GM23338 (cell line): ENCODE data around the gene ZNF790. TPM values are rescaled to one million over a fixed set of nuclear protein-coding genes. Genes with fewer than 3 reads are reported as not detected.

Source experiments
- ATAC-seq: fragments of 200-7000 bp; cut with Tn5 transposase; 3 replicates; pipeline ENCODE4 v1.9.1; 2020
- DNase-seq: peaks from one replicate; pipeline ENCODE4 v3.0.0-alpha.2; 2015; ENCODE audit warnings: low spot score
- H2AFZ ChIP-seq: fragments of 200-600 bp; sonication (generic); 2 replicates; pipeline ENCODE4 v1.8.0; 2016; ENCODE audit warnings: antibody characterized with exemption, mild to moderate bottlenecking, moderate library complexity
- H3F3A ChIP-seq: fragments of 200-600 bp; sonication (generic); replicated peaks from 2 replicates; pipeline ENCODE4 v1.8.0; 2017; ENCODE audit warnings: antibody characterized with exemption, mixed run types, low read depth
- H3K27ac ChIP-seq: fragments of 200-600 bp; sonication (generic); 2 replicates; pipeline ENCODE4 v1.6.1; 2016; ENCODE audit warnings: low read depth
- H3K27me3 ChIP-seq: fragments of 200-600 bp; sonication (generic); 2 replicates; pipeline ENCODE4 v1.8.0; 2016; ENCODE audit warnings: mild to moderate bottlenecking, mixed run types, moderate library complexity; ENCODE audit not compliant: insufficient read depth
- H3K36me3 ChIP-seq: fragments of 200-600 bp; sonication (generic); 2 replicates; pipeline ENCODE4 v1.8.0; 2016; ENCODE audit warnings: mild to moderate bottlenecking; ENCODE audit not compliant: insufficient read depth
- H3K4me1 ChIP-seq: fragments of 200-600 bp; sonication (generic); 2 replicates; pipeline ENCODE4 v1.8.0; 2016; ENCODE audit warnings: mild to moderate bottlenecking, moderate library complexity; ENCODE audit not compliant: insufficient read depth
- H3K4me2 ChIP-seq: fragments of 200-600 bp; sonication (generic); 2 replicates; pipeline ENCODE4 v1.7.1; 2017; ENCODE audit warnings: mixed run types
- H3K4me3 ChIP-seq: fragments of 200-600 bp; sonication (generic); 2 replicates; pipeline ENCODE4 v1.6.1; 2016; ENCODE audit warnings: mixed run types
- H3K79me2 ChIP-seq: fragments of 200-600 bp; sonication (generic); replicated peaks from 2 replicates; pipeline ENCODE4 v1.8.0; 2017; ENCODE audit warnings: mild to moderate bottlenecking; ENCODE audit not compliant: insufficient read depth
- H3K9me2 ChIP-seq: fragments of 200-600 bp; sonication (generic); 2 replicates; pipeline ENCODE4 v1.8.0; 2017; ENCODE audit not compliant: insufficient read depth
- H4K20me1 ChIP-seq: fragments of 200-600 bp; sonication (generic); replicated peaks from 2 replicates; pipeline ENCODE4 v1.8.0; 2017; ENCODE audit warnings: mild to moderate bottlenecking; ENCODE audit not compliant: insufficient read depth
- H3K27ac Mint-ChIP-seq: 2 replicates; pipeline ENCODE4 v1.8.0; 2020; ENCODE audit warnings: inconsistent platforms, mild to moderate bottlenecking, moderate library complexity, mixed read lengths
- H3K27me3 Mint-ChIP-seq: 3 replicates; pipeline ENCODE4 v1.8.0; 2022; ENCODE audit warnings: low read depth, mild to moderate bottlenecking, moderate library complexity, mixed read lengths, inconsistent platforms; ENCODE audit not compliant: insufficient read depth, poor library complexity
- H3K36me3 Mint-ChIP-seq: 3 replicates; pipeline ENCODE4 v1.8.0; 2021; ENCODE audit warnings: low read depth, mild to moderate bottlenecking, inconsistent platforms, moderate library complexity, mixed read lengths
- H3K4me1 Mint-ChIP-seq: 3 replicates; pipeline ENCODE4 v1.8.0; 2020; ENCODE audit warnings: mild to moderate bottlenecking, inconsistent platforms, mixed read lengths
- H3K4me3 Mint-ChIP-seq: 3 replicates; pipeline ENCODE4 v1.8.0; 2021; ENCODE audit warnings: moderate library complexity, mild to moderate bottlenecking, inconsistent platforms, mixed read lengths
- H3K9me3 Mint-ChIP-seq: 3 replicates; pipeline ENCODE4 v1.8.0; 2020; ENCODE audit warnings: moderate library complexity, mild to moderate bottlenecking, inconsistent platforms, mixed read lengths
- CREB1 ChIP-seq: fragments of 250-450 bp; sonication (Bioruptor Pico); IDR thresholded peaks from 2 replicates; pipeline ENCODE4 v1.5.0; 2020; ENCODE audit warnings: low read depth, mild to moderate bottlenecking, moderate library complexity
- EZH2 ChIP-seq: fragments of 200-600 bp; sonication (generic); IDR thresholded peaks from one replicate; pipeline ENCODE4 v1.8.0; 2017; ENCODE audit warnings: antibody characterized with exemption, mild to moderate bottlenecking, low read depth; ENCODE audit not compliant: unreplicated experiment
- EZH2phosphoT487 ChIP-seq: fragments of 200-600 bp; sonication (generic); IDR thresholded peaks from one replicate; pipeline ENCODE4 v1.8.1; 2018; ENCODE audit warnings: antibody characterized with exemption; ENCODE audit not compliant: unreplicated experiment
- JUNB ChIP-seq: IDR thresholded peaks from one replicate; pipeline ENCODE4 v1.6.1; 2016; ENCODE audit warnings: antibody characterized with exemption; ENCODE audit not compliant: unreplicated experiment
- NANOG ChIP-seq: IDR thresholded peaks from 2 replicates; pipeline ENCODE4 v1.6.1; 2016; ENCODE audit warnings: antibody characterized with exemption, borderline replicate concordance
- POLR2AphosphoS5 ChIP-seq: IDR thresholded peaks from 2 replicates; pipeline ENCODE4 v1.6.1; 2016; ENCODE audit warnings: antibody characterized with exemption, low read depth
- STAT1 ChIP-seq: IDR thresholded peaks from one replicate; pipeline ENCODE4 v1.6.1; 2016; ENCODE audit warnings: antibody characterized with exemption; ENCODE audit not compliant: unreplicated experiment
- ZNF114 ChIP-seq: fragments of 250-450 bp; sonication (Bioruptor Pico); IDR thresholded peaks from 2 replicates; pipeline ENCODE4 v1.5.0; 2020; ENCODE audit warnings: mild to moderate bottlenecking, moderate library complexity
- ZNF331 ChIP-seq: fragments of 250-450 bp; sonication (Bioruptor Pico); IDR thresholded peaks from 2 replicates; pipeline ENCODE4 v1.5.0; 2020; ENCODE audit warnings: low read depth, mild to moderate bottlenecking, moderate library complexity
- polyA plus RNA-seq: library from polyadenylated mRNA; unstranded; fragments of >200 nt; fragmentation: Nextera tagmentation; extraction: Ambion mirVana; gene quantifications from 2 replicates; pipeline ENCODE4 v1.2.1, GENCODE V29; 2016
- total RNA-seq: library from RNA; depleted of rRNA; stranded (reverse); fragments of >200 nt; shearing (Covaris generic); gene quantifications from 2 replicates; pipeline ENCODE4 v1.2.3, GENCODE V29; 2014
- TF ChIP-seq, protein P1 (sequence below): fragments of 250-450 bp; sonication (Bioruptor Pico); IDR thresholded peaks from 2 replicates; pipeline ENCODE4 v1.5.0; 2020; ENCODE audit warnings: mild to moderate bottlenecking, moderate library complexity
- TF ChIP-seq, protein P2 (sequence below), 2 experiments: fragments of 200-600 bp in 1 of 2; sonication (generic) in 1 of 2; conservative IDR thresholded peaks; 2 replicates each; pipeline versions ENCODE4 v1.5.1 to v1.6.1; 2016 to 2017; ENCODE audit warnings: antibody characterized with exemption in 2 of 2, low read depth in 2 of 2, mild to moderate bottlenecking in 2 of 2, moderate library complexity in 1 of 2
- TF ChIP-seq, protein P3 (sequence below): IDR thresholded peaks from one replicate; pipeline ENCODE4 v1.6.1; 2018; ENCODE audit warnings: antibody characterized with exemption; ENCODE audit not compliant: unreplicated experiment
- TF ChIP-seq, protein P4 (sequence below): IDR thresholded peaks from 2 replicates; pipeline ENCODE4 v1.6.1; 2016; ENCODE audit warnings: antibody characterized with exemption

Gene ZNF790
- total and polyA plus RNA-seq, 2 experiments from 2014 or later: 5.4 to 5.9 TPM

DNA sequence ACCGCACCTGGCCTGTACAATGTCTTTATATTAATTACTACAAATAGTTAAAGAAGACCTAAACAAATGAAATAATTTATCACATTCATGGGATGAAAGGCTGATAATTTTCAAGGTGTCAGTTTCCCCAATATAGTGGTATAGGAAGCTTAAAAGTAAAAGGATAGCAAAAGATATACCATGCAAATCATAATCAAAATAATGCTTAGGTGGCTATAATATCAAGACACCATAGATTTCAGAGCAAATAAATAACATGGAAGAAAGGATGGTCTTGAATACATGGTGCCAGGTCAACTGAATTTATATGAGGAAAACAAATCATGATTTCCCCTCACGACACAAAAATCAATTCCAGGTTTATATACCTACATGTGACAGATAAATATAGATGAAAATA lies 4.8 kb downstream of the ZNF790 start:
- ATAC-seq (no peak), DNase-seq (no peak)
- Mint-ChIP-seq H3K27me3 (peaks cover 1% of the 10 kb centered on the region), H3K36me3 (peaks cover 77% of the 10 kb centered on the region), H3K4me3 (no peak overlapping the region), H3K4me1 (no peaks in the 10 kb centered on the region), H3K27ac (no peak overlapping the region), H3K9me3 (peaks cover 63% of the 10 kb centered on the region)
- Histone ChIP-seq H4K20me1 (no peaks in the 10 kb centered on the region), H3F3A (no peaks in the 10 kb centered on the region), H3K4me3 (no peak overlapping the region), H3K4me2 (no peak overlapping the region), H3K27me3 (no peaks in the 10 kb centered on the region), H3K79me2 (peaks cover 77% of the 10 kb centered on the region), H2AFZ (no peak overlapping the region), H3K27ac (no peak overlapping the region), H3K9me2 (0 out of 2 replicates have a peak, but pooled peaks cover 3% of the 10 kb centered on the region), H3K36me3 (peaks cover 23% of the 10 kb centered on the region), H3K4me1 (no peaks in the 10 kb centered on the region)
- TF ChIP-seq EZH2 (no peak), NANOG (no peak), ZNF114 (CRISPR knock-in tag) (no peak), POLR2AphosphoS5 (no peak), JUNB (no peak), STAT1 (no peak), ZNF331 (CRISPR knock-in tag) (no peak), CREB1 (CRISPR knock-in tag) (no peak), EZH2phosphoT487 (no peak)
- TF ChIP-seq, protein P1, sequence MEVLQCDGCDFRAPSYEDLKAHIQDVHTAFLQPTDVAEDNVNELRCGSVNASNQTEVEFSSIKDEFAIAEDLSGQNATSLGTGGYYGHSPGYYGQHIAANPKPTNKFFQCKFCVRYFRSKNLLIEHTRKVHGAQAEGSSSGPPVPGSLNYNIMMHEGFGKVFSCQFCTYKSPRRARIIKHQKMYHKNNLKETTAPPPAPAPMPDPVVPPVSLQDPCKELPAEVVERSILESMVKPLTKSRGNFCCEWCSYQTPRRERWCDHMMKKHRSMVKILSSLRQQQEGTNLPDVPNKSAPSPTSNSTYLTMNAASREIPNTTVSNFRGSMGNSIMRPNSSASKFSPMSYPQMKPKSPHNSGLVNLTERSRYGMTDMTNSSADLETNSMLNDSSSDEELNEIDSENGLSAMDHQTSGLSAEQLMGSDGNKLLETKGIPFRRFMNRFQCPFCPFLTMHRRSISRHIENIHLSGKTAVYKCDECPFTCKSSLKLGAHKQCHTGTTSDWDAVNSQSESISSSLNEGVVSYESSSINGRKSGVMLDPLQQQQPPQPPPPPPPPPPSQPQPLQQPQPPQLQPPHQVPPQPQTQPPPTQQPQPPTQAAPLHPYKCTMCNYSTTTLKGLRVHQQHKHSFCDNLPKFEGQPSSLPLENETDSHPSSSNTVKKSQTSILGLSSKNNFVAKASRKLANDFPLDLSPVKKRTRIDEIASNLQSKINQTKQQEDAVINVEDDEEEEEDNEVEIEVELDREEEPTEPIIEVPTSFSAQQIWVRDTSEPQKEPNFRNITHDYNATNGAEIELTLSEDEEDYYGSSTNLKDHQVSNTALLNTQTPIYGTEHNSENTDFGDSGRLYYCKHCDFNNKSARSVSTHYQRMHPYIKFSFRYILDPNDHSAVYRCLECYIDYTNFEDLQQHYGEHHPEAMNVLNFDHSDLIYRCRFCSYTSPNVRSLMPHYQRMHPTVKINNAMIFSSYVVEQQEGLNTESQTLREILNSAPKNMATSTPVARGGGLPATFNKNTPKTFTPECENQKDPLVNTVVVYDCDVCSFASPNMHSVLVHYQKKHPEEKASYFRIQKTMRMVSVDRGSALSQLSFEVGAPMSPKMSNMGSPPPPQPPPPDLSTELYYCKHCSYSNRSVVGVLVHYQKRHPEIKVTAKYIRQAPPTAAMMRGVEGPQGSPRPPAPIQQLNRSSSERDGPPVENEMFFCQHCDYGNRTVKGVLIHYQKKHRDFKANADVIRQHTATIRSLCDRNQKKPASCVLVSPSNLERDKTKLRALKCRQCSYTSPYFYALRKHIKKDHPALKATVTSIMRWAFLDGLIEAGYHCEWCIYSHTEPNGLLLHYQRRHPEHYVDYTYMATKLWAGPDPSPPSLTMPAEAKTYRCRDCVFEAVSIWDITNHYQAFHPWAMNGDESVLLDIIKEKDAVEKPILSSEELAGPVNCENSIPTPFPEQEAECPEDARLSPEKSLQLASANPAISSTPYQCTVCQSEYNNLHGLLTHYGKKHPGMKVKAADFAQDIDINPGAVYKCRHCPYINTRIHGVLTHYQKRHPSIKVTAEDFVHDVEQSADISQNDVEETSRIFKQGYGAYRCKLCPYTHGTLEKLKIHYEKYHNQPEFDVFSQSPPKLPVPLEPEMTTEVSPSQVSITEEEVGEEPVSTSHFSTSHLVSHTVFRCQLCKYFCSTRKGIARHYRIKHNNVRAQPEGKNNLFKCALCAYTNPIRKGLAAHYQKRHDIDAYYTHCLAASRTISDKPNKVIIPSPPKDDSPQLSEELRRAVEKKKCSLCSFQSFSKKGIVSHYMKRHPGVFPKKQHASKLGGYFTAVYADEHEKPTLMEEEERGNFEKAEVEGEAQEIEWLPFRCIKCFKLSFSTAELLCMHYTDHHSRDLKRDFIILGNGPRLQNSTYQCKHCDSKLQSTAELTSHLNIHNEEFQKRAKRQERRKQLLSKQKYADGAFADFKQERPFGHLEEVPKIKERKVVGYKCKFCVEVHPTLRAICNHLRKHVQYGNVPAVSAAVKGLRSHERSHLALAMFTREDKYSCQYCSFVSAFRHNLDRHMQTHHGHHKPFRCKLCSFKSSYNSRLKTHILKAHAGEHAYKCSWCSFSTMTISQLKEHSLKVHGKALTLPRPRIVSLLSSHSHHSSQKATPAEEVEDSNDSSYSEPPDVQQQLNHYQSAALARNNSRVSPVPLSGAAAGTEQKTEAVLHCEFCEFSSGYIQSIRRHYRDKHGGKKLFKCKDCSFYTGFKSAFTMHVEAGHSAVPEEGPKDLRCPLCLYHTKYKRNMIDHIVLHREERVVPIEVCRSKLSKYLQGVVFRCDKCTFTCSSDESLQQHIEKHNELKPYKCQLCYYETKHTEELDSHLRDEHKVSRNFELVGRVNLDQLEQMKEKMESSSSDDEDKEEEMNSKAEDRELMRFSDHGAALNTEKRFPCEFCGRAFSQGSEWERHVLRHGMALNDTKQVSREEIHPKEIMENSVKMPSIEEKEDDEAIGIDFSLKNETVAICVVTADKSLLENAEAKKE: no peak
- TF ChIP-seq, protein P2, sequence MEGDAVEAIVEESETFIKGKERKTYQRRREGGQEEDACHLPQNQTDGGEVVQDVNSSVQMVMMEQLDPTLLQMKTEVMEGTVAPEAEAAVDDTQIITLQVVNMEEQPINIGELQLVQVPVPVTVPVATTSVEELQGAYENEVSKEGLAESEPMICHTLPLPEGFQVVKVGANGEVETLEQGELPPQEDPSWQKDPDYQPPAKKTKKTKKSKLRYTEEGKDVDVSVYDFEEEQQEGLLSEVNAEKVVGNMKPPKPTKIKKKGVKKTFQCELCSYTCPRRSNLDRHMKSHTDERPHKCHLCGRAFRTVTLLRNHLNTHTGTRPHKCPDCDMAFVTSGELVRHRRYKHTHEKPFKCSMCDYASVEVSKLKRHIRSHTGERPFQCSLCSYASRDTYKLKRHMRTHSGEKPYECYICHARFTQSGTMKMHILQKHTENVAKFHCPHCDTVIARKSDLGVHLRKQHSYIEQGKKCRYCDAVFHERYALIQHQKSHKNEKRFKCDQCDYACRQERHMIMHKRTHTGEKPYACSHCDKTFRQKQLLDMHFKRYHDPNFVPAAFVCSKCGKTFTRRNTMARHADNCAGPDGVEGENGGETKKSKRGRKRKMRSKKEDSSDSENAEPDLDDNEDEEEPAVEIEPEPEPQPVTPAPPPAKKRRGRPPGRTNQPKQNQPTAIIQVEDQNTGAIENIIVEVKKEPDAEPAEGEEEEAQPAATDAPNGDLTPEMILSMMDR (conservative IDR thresholded peaks at IDR 0.05; ENCODE audit: low read depth in 2 of 2): no peak
- TF ChIP-seq, protein P3, sequence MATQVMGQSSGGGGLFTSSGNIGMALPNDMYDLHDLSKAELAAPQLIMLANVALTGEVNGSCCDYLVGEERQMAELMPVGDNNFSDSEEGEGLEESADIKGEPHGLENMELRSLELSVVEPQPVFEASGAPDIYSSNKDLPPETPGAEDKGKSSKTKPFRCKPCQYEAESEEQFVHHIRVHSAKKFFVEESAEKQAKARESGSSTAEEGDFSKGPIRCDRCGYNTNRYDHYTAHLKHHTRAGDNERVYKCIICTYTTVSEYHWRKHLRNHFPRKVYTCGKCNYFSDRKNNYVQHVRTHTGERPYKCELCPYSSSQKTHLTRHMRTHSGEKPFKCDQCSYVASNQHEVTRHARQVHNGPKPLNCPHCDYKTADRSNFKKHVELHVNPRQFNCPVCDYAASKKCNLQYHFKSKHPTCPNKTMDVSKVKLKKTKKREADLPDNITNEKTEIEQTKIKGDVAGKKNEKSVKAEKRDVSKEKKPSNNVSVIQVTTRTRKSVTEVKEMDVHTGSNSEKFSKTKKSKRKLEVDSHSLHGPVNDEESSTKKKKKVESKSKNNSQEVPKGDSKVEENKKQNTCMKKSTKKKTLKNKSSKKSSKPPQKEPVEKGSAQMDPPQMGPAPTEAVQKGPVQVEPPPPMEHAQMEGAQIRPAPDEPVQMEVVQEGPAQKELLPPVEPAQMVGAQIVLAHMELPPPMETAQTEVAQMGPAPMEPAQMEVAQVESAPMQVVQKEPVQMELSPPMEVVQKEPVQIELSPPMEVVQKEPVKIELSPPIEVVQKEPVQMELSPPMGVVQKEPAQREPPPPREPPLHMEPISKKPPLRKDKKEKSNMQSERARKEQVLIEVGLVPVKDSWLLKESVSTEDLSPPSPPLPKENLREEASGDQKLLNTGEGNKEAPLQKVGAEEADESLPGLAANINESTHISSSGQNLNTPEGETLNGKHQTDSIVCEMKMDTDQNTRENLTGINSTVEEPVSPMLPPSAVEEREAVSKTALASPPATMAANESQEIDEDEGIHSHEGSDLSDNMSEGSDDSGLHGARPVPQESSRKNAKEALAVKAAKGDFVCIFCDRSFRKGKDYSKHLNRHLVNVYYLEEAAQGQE: no peak
- TF ChIP-seq, protein P4, sequence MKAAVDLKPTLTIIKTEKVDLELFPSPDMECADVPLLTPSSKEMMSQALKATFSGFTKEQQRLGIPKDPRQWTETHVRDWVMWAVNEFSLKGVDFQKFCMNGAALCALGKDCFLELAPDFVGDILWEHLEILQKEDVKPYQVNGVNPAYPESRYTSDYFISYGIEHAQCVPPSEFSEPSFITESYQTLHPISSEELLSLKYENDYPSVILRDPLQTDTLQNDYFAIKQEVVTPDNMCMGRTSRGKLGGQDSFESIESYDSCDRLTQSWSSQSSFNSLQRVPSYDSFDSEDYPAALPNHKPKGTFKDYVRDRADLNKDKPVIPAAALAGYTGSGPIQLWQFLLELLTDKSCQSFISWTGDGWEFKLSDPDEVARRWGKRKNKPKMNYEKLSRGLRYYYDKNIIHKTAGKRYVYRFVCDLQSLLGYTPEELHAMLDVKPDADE: no peak
